ENCODE data around the gene SLC49A4.

Gene SLC49A4

GRCh38 chr3:122926322-122926721 is 131.5 kb downstream of the SLC49A4 start:
- no peak overlapping the region for H3K27ac ChIP-seq
- TF ChIP-seq CTCF (conservative IDR thresholded peaks at IDR 0.05), result no peak

GRCh38 chr3:122926811-122927210 is 131.9 kb downstream of the SLC49A4 start:
- TF ChIP-seq CTCF (conservative IDR thresholded peaks at IDR 0.05), result no peak
- H3K27ac ChIP-seq, result no peak overlapping the region

GRCh38 chr3:122927726-122928125 is 132.9 kb downstream of the SLC49A4 start:
- no peak overlapping the region for H3K27ac ChIP-seq

GRCh38 chr3:122928396-122929187 is 133.7 kb downstream of the SLC49A4 start:
- no peak overlapping the region for H3K27ac ChIP-seq
- no peak for TF ChIP-seq CTCF (conservative IDR thresholded peaks at IDR 0.05)

More at GRCh38 chr3:122927726-122928125, 132.9 kb downstream of the SLC49A4 start:
- TF ChIP-seq CTCF (conservative IDR thresholded peaks at IDR 0.05), result no peak

GRCh38 chr3:122929188-122930062 is 134.6 kb downstream of the SLC49A4 start:
- TF ChIP-seq CTCF (conservative IDR thresholded peaks at IDR 0.05), result no peak
- H3K27ac ChIP-seq, result no peak overlapping the region

GRCh38 chr3:122930063-122930997 is 135.5 kb downstream of the SLC49A4 start:
- no peak overlapping the region for H3K27ac ChIP-seq
- TF ChIP-seq CTCF (conservative IDR thresholded peaks at IDR 0.05), result no peak

Measured in VCaP (cell line).